GM12865 (cell line): ENCODE results near the gene CENPI.

Experiments
- DNase-seq: peaks from one replicate; pipeline ENCODE4 v3.0.0; 2010; ENCODE audit warnings: low read depth
- H3K4me3 ChIP-seq: 2 replicates; pipeline ENCODE4 v1.5.1; 2011; ENCODE audit warnings: mild to moderate bottlenecking, low read depth, low read length, control low read depth
- TF ChIP-seq, protein P1 (sequence below): IDR thresholded peaks from 2 replicates; pipeline ENCODE4 v1.5.1; 2011; ENCODE audit warnings: low read length, control low read depth, low read depth, inconsistent platforms; ENCODE audit not compliant: insufficient read depth; ENCODE audit errors: missing control alignments

Gene CENPI

DNA sequence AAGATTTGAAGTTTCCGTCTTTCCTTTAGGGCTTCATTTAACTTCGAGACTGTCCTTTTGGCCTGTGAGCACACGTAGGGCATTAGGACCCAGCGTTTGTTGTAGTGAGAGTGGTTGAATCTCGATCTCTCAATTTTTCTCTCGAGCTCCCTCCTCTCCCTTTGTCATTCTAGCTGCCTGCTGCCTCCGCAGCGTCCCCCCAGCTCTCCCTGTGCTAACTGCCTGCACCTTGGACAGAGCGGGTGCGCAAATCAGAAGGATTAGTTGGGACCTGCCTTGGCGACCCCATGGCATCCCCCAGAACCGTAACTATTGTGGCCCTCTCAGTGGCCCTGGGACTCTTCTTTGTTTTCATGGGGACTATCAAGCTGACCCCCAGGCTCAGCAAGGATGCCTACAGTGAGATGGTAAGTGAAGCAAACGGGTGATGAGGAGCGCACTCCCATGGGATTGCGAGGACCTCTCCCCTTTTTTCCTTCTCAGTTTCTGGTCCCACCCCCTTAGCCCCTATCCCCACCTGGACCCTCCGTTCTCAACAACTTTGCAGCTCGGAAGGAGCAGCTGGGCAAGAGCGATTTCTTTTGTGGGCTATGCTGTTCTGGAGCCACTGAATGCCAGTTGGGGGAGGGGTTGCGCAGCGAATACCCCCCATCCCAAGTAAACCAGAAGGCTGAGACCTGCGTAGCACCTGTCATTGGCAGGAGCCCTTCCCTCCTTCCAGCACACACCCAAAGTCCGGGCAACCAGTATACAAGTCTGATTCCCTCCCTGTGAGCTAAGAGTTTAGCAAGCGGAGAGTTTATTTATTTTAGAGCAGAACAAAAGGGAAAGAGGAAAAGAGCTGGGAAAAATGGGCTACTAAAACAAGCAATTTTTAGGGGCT, 19.0 kb upstream of the CENPI start, which contains the start of gene TMEM35A:
Gene TMEM35A (plus strand): TSS at position 164 of the 883 bp plus-strand sequence. CDS start 124 bp downstream, at position 288.
- H3K4me3 ChIP-seq = no peak within 1 kb of the TSS
- DNase-seq = no peak
- TF ChIP-seq, protein P1, sequence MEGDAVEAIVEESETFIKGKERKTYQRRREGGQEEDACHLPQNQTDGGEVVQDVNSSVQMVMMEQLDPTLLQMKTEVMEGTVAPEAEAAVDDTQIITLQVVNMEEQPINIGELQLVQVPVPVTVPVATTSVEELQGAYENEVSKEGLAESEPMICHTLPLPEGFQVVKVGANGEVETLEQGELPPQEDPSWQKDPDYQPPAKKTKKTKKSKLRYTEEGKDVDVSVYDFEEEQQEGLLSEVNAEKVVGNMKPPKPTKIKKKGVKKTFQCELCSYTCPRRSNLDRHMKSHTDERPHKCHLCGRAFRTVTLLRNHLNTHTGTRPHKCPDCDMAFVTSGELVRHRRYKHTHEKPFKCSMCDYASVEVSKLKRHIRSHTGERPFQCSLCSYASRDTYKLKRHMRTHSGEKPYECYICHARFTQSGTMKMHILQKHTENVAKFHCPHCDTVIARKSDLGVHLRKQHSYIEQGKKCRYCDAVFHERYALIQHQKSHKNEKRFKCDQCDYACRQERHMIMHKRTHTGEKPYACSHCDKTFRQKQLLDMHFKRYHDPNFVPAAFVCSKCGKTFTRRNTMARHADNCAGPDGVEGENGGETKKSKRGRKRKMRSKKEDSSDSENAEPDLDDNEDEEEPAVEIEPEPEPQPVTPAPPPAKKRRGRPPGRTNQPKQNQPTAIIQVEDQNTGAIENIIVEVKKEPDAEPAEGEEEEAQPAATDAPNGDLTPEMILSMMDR = no peak

DNA sequence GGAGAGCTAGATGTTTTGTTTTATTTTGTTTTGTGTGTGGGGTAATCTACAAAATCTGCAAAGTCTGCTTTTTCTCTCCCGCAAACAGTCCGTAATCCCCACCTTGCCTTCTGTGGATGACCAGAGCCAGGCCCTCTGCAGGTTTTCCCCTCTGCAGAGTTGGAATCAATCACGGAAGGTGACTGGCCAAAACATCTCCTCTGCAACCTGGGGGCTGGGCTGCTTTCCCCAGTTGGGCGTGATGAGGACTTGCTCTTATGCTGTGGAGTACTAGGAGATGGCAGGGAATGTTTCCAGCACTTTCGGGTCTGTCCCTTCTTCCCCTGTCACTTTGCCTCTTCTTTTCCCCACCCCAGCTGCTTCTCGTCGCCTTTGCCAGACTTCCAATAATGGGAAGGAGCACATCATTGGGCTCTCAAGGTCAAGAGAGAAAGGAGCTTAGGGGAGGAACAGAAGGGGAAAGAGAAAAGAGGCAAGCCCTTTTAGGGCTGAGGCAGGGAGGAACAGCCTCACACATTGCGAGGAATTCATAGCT, 18.2 kb upstream of the CENPI start:
- TF ChIP-seq, protein P1 = no peak
- no peak for DNase-seq
- H3K4me3 ChIP-seq = no peak overlapping the region

DNA sequence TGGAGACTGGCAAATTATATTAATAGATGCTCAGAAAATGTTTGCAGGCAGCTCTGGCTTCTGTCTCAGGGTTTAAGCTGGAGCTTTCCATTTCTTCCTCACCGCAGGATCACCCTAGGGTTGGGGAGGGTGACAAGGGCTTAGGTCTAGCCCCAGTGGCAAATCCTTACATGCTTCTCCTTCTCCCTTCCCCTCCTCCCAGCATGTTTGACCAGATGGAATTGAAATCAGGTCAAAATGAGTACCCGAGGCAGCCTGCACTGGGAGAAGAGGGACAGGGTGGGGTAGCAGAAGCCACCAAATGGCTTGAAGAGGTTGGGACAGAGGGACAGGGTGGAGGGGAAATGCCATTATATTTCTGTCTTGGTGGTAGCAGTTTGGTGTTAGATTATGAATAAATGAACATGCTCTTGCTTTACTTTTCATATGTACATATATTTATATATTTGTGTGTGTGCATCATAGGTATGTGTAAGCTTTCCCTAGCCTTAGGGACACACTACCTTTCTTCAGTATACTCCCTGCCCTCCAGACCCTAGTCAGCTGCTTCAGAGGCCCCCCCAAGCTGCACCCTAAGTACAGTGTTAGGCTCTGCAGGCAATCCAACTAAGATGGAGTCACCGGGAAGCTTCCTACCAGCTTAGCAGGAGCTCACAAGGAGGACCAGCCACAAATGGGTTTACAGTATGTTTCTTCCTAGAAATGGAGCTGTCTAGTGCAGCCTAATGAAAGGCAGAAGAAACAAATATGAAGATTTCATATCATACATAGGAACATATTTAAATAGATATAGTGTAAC, 17.5 kb upstream of the CENPI start:
- DNase-seq = no peak
- H3K4me3 ChIP-seq = no peak overlapping the region
- TF ChIP-seq, protein P1 = no peak

DNA sequence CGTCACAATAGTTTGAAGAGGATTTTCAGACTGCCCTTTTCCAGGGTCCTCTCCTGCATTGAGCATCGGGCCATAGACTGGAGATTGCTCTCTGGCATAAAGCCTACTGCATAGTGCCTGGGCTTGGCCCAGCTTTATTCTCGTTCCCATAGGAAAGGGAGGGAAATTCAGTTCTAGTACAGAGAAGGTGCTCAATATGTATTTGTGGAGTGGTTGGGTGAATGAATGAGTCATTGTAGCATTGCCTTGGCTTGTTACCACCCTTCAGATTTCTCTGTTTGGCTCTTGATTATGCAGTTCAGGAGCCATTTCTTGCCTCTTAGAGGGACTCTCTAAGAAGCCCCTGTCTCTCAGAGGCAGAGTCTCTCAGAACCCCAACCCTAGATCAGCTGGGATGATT, 16.8 kb upstream of the CENPI start:
- no peak overlapping the region for H3K4me3 ChIP-seq
- no peak for DNase-seq
- TF ChIP-seq, protein P1 = no peak

DNA sequence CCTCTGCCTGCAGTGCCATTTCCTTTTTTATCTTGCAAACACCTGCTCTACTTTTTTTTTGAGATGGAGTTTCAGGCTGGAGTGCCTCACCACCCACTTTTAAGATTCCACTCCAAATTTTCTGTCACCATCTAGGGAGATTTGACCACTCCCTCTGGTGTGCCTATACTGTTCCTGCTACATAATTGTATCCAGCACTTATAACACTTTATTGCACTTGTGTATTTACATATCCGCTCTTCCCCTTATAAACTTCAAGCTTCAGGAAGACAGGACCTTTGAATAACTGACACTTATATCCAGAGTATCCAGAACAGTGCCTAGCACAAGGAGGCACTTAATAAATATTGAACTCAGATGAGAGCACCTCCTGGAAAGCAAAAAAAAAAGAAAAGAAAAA, 6.2 kb upstream of the CENPI start:
- TF ChIP-seq, protein P1 = no peak
- no peak for DNase-seq
- no peak overlapping the region for H3K4me3 ChIP-seq

DNA sequence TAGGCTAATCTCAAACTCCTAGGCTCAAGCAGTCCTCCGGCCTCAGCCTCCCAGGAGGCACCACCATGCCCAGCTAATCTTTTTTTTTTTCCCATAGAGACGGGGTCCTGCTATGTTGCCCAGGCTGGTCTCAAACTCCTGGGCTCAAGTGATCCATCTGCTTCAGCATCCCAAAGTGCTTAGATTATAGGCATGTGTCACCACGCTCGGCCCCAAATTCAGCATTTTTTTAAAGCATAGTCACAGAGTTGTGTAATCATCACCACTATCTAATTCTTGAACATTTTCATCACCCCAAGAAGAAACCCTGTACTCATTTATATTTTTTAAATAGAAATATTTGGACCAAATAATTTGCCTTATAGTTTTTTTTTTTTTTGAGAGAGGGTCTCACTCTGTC, 10.3 kb downstream of the CENPI start:
- TF ChIP-seq, protein P1 = no peak
- no peak for DNase-seq
- no peak overlapping the region for H3K4me3 ChIP-seq
